NCI-H187 (cell line): ENCODE measurements around the gene SHC3.

Experiments
- DNase-seq, 2 experiments: peaks; one replicate each; lab custom pipeline; 2025; lab: John Stamatoyannopoulos, UW

Gene SHC3

GRCh38 chr9:89052470-89053097, 126.0 kb downstream of the SHC3 start:
- no peak for DNase-seq

- no peak for DNase-seq
Measured at GRCh38 chr9:89051421-89052025, 127.1 kb downstream of the SHC3 start.

GRCh38 chr9:89049646-89050045, 129.0 kb downstream of the SHC3 start:
- no peak for DNase-seq

- DNase-seq, result no peak
Measured at GRCh38 chr9:89048616-89049015, 130.0 kb downstream of the SHC3 start.

DNA sequence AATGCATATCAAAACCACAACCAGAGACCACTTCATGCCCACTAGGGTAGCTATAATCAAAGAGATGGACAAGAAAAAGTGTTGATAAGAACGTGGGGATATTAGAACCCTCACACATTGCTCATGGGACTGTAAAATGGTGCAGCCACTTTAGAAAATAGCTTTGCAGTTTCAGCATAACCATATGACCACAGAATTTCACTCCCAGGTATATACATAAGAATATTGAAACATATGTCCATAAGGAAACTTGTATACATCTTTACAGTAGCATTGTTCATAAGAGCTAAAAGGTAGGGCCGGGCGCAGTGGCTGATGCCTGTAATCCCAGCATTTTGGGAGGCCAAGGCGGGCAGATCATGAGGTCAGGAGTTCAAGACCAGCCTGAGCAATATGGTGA, 131.0 kb downstream of the SHC3 start:
- no peak for DNase-seq

- DNase-seq, result no peak
Measured at GRCh38 chr9:89046832-89047231, 131.8 kb downstream of the SHC3 start.

DNA sequence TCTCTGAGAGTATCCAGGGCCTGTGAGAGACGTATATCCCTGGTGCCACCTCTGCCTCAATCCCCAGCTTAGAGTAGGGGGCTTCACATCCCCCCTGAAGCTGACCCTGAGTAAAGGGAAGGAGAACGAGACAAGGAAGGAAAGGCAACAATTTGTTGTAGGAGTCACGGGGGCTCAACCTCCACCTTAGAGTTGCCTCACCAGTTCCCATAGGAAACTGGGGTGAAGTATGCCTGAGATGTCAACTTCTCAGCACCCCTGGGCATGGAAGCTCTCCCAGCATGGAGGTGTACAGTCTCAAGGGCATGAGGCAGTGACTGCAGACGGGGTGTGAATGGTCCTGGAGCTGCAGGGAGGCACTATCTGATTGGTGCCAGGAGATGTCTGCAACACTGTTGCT, 133.7 kb downstream of the SHC3 start:
- DNase-seq, result no peak

DNA sequence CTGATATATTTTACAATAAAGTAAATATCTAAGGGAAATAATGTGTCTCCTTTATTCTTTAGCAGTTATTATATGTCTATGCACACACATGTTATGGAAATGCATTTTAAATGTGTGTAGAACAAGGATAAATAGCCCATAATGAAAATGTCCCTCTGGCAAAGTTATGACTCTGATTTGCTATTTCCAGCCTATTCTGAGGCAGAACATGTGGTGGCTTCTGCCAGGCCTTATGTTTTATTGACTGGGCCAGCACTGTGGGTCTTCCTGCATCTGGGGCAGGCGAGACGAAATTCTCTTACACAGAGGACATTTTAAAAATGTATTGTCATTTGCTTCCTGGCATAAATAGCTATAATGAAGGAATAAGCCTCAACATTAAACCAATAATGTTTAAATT, 134.5 kb downstream of the SHC3 start:
- no peak for DNase-seq

- no peak for DNase-seq
Measured at GRCh38 chr9:89042984-89043383, 135.6 kb downstream of the SHC3 start.

GRCh38 chr9:89039664-89040063, 139.0 kb downstream of the SHC3 start:
- DNase-seq, result no peak

DNA sequence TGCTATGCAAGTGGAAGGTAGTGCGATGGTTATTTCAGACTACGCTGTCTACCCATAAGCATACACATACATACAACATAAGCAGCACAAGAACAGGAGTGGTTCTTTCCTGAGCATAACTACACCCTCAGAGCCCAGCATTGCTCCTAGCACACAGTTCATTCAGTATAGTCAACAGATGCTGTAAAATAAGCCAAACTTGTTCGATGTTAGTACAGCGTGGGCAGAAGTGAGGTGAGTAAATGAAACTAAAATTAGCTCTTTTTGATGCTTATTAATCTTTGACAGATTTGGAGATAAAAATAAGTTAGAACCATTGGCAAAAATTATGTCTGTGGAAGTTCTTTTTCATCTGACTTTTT, 139.5 kb downstream of the SHC3 start:
- no peak for DNase-seq

DNA sequence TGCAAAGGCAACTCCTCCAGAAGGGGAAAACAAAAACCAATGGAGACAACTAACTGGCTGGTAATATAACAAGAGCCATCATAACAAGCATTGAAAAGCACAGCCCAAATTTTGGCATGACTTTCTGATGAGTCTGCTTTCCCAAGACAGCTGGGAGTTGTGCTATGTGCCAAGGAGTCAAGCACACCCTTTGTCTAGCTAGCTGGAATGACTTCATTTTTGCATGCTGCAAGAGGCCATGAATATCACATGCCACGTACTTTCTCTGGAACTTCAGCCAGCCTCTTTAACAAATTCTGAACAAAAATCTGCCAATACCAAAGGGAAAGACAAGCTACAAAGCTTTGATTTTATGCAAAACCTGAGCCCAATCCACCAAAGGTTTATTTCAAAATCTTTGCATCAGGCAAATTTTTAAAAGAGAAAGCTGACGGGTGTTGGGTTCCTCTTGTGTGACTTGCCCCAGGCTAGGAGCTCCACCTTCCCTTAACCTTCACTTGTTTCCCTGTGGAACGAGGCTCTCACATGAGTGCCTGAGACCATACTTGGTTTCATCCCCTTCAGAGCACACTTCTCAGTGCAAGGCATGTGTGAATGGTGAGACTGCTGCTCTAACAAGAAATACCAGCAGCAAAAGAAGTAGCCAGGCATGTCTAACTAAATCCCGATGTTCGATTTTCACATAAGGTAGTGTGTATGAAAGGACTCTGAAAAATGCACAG, 140.1 kb downstream of the SHC3 start:
- DNase-seq, result no peak

DNA sequence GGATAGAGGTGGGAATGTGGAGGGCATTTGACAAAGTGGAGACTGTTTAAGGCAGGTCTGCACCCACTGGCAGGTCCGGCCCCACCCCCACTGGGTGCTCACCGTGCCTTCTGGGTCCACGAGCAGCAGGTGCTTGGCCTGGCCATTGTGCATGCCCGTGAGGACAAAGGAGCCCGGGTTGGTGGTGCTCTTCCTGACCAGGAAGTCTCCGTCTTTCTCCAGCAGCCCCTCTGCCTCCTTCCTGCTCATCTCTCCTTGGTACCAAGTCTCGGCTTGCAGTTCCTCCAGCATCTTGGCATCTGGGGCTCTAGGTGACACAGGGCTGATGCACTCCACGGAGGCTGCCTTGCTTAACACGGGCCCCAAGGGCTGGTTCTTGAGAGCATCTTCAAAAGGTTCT, 140.7 kb downstream of the SHC3 start:
- DNase-seq, result no peak

- DNase-seq, result no peak
Measured at GRCh38 chr9:89037346-89037745, 141.3 kb downstream of the SHC3 start.

DNA sequence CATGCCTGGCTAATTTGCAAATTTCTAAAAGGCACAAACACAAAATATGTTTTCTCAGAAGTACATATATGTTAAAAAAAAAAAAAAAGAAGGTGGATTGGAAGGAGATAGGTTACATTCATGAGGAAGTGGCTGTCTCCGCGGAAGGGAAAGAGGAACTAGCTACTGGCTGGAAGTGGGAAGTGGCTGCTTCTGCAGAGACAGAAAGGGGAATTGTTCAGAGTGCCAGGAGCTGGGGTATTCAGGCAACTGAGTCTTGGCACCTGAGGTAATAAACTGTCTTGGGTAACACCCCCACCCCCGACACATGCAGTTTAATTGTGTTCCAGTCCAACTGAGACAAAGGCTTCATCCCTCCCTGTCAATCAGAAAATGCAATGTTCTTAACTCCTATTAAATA, 141.7 kb downstream of the SHC3 start:
- DNase-seq, result no peak

DNA sequence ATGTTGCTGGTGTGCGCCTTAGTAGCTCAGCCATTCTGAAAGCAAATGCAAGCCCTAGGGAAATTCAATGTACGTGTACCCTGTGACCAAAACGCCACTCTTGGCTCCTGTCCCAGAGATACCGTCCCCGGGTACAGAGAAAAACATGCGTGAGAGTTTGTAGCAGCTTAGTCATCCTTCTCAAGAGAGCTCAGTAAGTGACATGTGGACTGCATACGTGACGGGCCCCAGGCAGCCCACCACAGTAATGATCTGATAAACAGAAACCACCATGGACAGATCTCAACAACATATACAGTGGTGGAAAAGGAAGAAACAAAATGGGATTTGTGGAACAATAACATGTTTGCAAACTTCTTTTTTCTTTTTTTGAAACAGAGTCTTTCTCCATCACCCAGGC, 142.2 kb downstream of the SHC3 start:
- DNase-seq, result no peak

DNA sequence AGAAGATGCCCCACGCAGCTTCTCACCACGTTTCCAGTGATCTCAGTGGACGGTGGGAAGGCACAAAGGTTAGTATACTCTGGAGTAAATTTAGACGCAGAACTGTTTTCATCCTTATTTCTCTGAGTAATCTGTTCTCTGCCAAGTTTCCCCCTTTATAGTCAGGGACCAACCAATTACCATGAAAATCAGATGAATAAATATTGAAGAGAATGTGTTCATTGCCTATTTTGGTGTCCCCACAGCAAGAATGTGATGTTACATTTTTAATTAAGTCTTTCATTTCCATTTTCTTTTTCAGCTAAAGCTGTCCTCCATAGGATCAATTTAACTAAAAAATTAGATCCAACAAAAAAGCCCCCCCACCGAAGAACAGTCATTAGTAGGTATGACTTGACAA, 146.0 kb downstream of the SHC3 start:
- no peak for DNase-seq

GRCh38 chr9:89032173-89032572, 146.4 kb downstream of the SHC3 start:
- no peak for DNase-seq

DNA sequence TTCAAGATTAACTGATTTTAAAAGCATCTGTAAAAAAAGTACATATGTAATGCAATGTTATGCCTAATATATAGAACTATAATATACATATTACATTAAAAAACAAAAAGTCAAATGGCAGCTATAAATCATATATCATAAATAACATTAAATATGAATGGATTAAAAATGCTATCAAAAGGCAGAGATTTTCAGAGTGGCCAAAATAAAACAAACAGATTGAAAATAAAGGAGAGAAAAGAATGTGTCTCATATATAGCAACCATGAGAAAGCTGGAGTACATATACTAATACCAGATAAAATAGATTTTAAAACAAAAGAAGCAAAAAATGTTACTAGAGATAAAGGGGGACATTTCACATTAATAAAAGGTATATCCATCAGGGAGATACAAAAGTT, 148.8 kb downstream of the SHC3 start:
- no peak for DNase-seq

DNA sequence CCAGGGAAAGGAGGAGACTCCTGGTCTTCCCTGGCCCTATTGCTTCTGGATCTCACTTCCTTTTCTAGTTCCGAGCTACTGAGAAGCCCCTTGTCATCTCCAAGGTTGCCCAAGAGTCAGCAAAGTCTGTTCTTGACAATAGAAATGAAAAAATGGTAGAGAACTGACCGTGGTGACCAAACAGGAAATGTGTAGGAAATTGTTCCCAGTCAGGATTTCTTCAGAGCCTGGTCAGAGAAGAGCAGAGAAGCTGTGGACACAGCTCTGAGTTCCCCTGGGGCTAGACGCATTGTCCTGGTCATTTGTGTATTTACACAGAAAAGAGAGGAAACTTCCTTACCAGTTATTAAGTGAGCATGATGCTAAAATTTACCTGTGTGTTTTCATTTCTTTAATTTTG, 151.7 kb downstream of the SHC3 start:
- no peak for DNase-seq

GRCh38 chr9:89025553-89025952, 153.1 kb downstream of the SHC3 start:
- no peak for DNase-seq

DNA sequence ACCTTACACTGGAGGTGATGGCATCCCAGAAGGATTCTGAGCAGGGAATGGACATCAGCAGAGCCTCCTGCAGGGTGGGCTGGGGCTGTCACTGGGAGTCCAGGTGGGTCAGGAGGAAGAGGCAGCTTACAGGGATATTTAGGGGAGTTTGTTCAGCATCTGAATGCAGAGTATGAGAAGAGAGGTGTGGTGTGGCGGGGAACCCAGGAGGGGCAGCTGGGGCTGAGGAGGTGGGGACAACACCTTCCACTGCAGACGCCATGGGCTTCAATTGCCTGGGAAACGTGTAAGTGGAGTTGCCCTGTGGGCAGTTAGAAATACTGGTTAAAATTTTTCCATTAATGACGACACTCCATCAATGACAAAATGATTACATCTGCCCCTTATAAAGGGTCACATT, 153.9 kb downstream of the SHC3 start:
- no peak for DNase-seq

DNA sequence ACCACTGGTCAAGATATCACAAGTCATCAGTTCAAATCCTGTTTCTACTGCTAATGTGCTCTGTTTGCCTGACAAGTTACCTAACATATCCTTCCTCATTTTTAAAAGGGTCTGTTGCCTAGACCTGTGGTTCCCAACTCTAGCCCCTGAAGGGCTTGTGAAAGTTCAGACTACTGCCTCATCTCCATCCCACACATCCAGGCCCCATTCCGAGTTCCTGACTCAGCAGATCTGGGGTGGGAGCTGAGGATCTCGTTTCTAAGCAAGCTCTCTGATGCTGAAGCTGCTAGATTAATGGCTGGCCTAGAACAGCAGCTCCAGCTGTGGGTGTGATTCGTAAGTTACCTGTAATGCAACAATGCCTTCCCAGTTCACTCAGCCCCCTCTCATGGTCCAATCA, 154.9 kb downstream of the SHC3 start:
- DNase-seq, result no peak

DNA sequence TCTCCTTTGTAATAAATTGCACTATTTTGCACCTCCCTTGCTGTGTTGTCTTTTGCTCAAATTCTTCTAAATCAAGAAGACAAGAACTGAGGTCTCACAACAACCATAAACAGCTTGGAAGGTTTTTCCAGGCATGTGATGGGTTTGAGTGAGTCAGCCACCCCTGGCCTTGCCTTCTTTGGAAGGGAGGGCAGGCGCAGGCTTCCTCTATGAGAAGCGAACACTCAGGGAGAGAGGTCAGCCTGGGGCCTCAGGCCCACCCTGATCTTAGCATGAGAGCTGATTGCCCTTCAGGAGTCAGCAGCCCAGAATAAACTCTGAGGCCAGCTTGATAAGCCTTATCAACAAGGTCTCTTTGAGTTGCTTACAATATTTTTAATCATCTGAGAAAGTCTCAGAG, 155.7 kb downstream of the SHC3 start:
- no peak for DNase-seq
